NB4 (cell line): ENCODE data around the gene POLL.

Experiments
- MAX ChIP-seq: IDR thresholded peaks from 2 replicates; pipeline ENCODE4 v1.6.1; 2011; ENCODE audit warnings: low read depth, low read length
- POLR2A ChIP-seq: IDR thresholded peaks from 2 replicates; pipeline ENCODE4 v1.6.1; 2011; ENCODE audit warnings: mild to moderate bottlenecking; ENCODE audit not compliant: insufficient read length; ENCODE audit errors: extremely low read depth
- TF ChIP-seq, protein P1 (sequence below): IDR thresholded peaks from one replicate; pipeline ENCODE4 v1.5.1; 2012; ENCODE audit warnings: low read depth, low read length

DNA sequence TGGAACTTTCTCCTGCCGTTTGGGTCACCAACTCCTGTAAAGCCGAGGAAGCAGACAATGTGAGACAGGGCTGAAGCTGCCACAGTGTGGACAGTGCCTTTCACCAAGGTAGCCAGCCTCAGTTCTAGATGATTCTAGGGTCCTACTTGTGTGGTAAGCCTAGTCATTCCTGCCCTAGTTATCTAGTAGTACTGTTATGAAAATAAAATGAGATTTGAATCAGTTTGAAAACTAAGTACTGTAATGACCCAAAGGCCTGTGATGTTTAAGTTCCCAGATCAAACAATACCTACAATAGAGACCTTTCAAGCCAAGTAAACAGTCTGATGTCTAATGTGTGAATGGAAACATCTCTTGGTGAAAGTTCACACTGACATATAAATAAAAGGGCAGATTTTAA, 37.1 kb downstream of the POLL start:
- TF ChIP-seq, protein P1, sequence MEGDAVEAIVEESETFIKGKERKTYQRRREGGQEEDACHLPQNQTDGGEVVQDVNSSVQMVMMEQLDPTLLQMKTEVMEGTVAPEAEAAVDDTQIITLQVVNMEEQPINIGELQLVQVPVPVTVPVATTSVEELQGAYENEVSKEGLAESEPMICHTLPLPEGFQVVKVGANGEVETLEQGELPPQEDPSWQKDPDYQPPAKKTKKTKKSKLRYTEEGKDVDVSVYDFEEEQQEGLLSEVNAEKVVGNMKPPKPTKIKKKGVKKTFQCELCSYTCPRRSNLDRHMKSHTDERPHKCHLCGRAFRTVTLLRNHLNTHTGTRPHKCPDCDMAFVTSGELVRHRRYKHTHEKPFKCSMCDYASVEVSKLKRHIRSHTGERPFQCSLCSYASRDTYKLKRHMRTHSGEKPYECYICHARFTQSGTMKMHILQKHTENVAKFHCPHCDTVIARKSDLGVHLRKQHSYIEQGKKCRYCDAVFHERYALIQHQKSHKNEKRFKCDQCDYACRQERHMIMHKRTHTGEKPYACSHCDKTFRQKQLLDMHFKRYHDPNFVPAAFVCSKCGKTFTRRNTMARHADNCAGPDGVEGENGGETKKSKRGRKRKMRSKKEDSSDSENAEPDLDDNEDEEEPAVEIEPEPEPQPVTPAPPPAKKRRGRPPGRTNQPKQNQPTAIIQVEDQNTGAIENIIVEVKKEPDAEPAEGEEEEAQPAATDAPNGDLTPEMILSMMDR = no peak
- TF ChIP-seq POLR2A (no peak), MAX (no peak)
